HG03280 (cell line): ENCODE measurements around the gene APH1A.
A peak's percentile ranks its signal among the peaks of the same experiment; 100 is the strongest.
"Not testable (repeated sequence)": the region's sequence is repeated elsewhere in the genome, so short reads cannot be mapped to it uniquely, and the experiment has no call there.

Source experiments
- ATAC-seq: cut with Tn5 transposase; IDR thresholded peaks from one replicate; pipeline ENCODE4 v1.9.1; 2021; ENCODE audit warnings: mild to moderate bottlenecking, moderate library complexity; ENCODE audit not compliant: unreplicated experiment

The APH1A gene

GRCh38 chr1:150268705-150269403 lies at the start of gene APH1A:
Gene APH1A (minus strand): TSS chr1:150269016. CDS start chr1:150268810, 206 bp downstream.
- peak; percentile 94 for ATAC-seq

DNA sequence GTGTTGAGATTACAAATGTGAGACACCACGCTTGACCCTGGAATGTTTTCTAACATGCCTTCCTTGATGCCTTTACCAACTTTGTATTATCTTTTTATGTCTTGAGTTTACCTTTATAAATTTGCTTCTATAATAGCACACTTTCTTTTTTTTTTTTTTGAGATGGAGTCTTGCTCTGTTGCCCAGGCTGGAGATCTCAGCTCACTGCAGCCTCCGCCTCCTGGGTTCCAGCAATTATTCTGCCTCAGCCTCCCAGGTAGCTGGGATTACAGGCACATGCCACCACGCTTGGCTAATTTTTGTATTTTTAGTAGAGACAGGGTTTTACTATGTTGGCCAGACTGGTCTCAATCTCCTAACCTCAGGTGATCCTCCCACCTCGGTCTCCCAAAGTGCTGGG lies 45.9 kb upstream of the APH1A start:
- not testable (repeated sequence) for ATAC-seq

- ATAC-seq = no peak
Observed at GRCh38 chr1:150311762-150312161, 42.9 kb upstream of the APH1A start.

- ATAC-seq = no peak
Observed at GRCh38 chr1:150309758-150310508, 41.1 kb upstream of the APH1A start.

DNA sequence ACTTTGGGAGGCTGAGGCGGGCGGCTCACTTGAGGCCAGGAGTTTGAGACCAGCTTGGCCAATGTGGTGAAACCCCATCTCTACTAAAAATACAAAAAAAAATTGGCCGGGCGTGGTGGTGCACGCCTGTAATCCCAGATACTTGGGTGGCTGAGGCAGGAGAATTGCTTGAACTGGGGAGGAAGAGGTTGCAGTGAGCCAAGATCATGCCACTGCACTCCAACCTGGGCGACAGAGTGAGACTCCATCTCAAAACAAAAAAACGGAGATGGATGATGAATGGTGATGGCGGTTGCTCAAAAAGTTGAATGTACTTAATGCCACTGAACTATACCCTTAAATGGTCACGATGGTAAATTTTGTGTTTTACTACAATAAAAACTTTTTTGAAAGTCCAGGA lies 39.8 kb upstream of the APH1A start:
- ATAC-seq = not testable (repeated sequence)

DNA sequence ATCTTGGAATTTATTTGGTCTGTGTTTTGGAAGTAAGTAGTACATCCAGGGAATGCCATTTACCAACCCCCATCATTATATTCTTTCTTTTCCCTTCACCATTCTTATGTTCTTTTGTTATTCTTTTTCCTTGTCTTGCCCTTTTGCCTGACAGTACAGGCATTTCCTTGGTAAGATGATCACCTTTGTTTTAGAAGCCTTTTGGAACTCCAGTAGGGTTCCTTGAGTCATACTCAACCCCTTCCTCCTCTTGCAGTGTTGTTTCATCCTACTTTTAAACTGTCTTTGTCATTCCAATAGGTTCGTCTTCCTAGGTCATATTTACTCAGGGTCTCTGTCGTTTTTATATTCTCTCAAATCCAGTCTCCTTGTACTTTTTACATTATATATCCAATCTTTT lies 34.1 kb upstream of the APH1A start:
- no peak for ATAC-seq

- ATAC-seq = no peak
Observed at GRCh38 chr1:150302338-150302737, 33.5 kb upstream of the APH1A start.

- ATAC-seq = no peak
Observed at GRCh38 chr1:150299716-150300115, 30.9 kb upstream of the APH1A start.

DNA sequence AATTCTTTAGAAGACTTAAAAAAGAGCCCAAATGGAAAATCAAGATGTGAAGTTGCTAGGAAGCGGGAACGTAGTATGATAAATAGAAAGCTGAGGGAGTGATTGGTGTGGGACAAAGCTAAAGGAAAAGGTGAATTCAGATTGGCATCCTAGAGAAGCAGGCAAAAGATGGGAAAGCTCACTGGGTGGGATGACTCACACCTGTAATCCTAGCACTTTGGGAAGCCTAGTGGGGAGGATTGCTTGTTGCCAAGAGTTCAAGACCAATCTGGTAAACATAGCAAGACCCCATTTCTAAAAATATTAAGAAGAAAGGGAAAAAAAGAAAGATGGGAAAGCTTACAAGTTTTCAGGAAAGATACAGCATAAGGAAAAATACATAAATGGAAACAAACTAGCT lies 26.7 kb upstream of the APH1A start:
- ATAC-seq = no peak

DNA sequence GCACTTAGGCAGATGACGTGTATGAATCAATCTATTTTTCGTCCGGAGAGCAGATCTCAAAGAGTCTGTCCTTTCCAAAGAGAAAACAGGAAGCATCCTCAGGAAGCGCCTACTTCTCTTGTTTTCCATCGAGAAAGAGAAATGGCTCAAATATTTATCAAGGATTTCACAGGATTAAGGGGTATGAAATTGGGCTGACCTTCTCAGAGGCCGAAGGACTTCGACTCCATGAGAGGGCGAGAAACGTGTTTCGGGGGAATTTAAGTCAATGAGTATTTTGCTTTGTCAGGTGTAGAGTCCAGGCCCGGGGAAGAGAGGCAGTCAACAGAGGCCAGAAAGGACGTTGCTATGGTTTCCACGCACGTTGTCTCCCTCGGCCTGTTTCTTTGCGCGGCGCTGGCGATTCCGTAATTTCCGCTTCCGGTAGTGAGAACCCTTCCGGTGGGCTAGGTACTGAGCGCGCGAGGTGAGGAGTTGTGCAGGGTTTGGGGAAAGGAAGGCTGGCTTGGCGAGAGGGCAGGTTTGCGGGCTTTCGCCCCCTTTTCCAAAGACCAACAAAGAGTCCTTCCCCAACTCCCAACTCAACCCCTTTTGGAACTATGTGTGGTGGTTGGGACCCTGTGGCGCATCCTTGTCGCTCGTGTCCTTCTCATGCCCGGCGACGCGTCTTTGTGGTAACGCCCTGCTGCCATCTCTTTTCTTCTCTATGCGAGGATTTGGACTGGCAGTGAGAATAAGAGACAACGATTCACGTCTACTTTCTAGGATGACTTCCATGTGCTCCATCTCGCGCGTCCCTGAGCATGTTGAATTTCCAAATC lies 24.8 kb upstream of the APH1A start, which contains the start of gene MRPS21:
Gene MRPS21, plus strand, starts transcription at position 429 of the 821 bp plus-strand sequence. CDS start 506 bp downstream, outside the sequence.
- ATAC-seq = peak; percentile 95

- ATAC-seq = no peak
Observed at GRCh38 chr1:150288822-150289221, 20.0 kb upstream of the APH1A start.

DNA sequence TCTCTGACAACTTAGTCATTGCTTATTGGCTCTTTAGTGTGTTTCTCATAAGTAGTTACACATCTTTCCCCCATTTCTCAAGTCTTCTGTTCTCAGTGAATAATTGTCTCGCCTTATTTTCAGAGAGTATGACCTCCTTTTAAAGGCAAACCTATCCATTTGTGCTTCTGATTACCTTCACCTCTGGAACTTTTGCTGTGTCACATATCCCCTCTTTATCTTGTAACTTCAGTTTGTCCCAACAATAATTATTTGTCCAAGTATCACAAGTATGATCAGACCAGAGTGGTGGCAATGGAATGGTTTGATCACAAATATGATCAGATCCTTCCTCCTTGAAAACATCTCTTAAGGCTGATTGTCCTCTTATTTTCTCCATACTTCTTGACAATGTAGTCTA lies 19.6 kb upstream of the APH1A start:
- no peak for ATAC-seq

DNA sequence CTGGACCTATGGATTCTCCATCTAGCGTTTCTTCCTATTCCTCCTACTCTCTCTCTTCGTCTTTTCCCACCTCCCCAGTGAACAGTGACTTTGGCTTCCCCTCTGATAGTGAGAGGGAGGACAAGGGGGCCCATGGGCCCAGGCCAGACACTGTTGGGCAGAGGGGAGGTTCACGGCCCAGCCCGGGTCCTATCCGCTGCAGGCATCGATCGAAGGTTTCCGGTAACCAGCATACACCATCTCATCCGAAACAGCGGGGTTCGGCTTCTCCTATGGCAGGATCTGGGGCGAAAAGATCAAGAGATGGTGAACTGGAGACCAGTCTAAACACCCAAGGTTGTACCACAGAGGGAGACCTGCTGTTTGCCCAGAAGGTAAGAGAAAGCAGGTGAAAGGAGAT lies 14.4 kb upstream of the APH1A start:
- no peak for ATAC-seq

GRCh38 chr1:150282558-150282958 lies 13.7 kb upstream of the APH1A start:
- ATAC-seq = no peak

DNA sequence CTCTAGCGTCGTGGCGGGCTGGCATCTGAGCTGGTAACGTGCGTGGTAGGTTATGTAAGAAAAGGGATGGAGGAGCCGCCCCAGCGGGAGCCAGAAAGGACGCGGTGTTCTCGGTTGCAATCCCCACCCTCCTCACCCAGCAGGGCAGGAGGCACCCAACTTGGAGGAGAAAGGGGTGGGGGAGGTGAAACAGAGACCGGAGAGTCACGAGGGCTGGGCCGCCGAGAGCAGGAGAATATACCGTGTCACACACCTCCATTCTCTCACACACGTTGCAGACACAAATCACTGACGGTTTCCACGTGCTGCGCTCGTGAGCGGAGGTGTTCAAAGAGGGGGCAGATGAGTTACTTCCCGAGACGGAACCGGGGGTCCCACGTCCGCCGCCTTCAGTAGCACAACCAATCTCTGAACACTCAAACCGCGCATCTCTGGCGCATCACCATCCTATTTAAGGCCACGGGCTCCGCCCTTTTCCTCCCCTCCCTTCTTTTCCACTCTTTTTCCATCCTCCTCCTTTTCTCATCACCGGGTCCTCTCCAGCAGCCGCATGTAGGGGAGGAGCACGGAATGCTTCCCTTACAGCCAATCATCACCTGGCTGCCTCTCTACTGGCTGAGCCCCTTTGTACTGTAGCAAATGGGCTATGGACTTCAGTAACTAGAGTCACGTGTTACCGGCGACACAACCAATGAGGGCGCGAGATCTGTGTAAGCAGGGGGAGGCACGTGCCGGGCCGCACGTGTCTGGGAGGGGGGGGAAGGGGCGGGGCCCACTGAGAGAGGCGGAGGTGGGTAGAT lies 13.1 kb upstream of the APH1A start, which contains the start of gene CIART:
Gene CIART, plus strand, starts transcription at position 797 of the 800 bp plus-strand sequence. CDS start 714 bp downstream, outside the sequence.
- no peak for ATAC-seq

GRCh38 chr1:150281221-150281757 lies 12.5 kb upstream of the APH1A start:
- no peak for ATAC-seq

- ATAC-seq = no peak
Observed at GRCh38 chr1:150280138-150280707, 11.4 kb upstream of the APH1A start.

DNA sequence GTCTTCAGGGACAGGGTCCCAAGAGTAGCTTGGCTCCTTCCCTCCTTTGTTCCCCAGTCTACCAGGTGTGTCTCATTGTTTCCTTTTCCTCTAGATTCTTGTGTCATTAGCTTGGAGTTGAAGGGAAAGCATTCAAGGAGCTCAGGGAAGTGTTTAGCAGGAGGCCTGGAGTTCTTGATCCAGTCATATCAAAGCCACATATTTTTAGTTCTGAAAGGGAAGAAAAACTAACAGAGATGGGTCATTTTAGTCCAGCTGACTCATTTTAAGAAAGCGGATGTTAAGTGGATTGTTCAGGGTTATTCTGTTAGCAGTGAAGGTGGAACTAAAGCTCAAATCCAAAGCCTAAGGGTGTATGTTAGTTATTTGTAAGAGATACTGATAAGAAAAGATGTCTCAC lies 4.5 kb upstream of the APH1A start:
- ATAC-seq = no peak

- ATAC-seq = no peak
Observed at GRCh38 chr1:150271291-150271959, 2.6 kb upstream of the APH1A start.
